ENCODE results near the gene SAGE1.
"Not testable (repeated sequence)": the region's sequence is repeated elsewhere in the genome, so short reads cannot be mapped to it uniquely, and the experiment has no call there.

- not testable (repeated sequence) for TF ChIP-seq NFIC (IDR thresholded peaks at IDR 0.05); ZBTB7A (IDR thresholded peaks at IDR 0.05; ENCODE audit: low read depth); MAX (IDR thresholded peaks at IDR 0.05); FOXM1 (IDR thresholded peaks at IDR 0.05; ENCODE audit: borderline replicate concordance, low read depth)
- TF ChIP-seq RAD21 (IDR thresholded peaks at IDR 0.05; ENCODE audit: low read depth) = peak; percentile 36; the same call in 1 of the 2 replicates
Measured at GRCh38 chrX:135888976-135889375, 4.5 kb upstream of the SAGE1 start.
